HL-60 (cell line): Measurements from ENCODE around the gene TOPORS.

Experiments used
- CTCF ChIP-seq: IDR thresholded peaks from one replicate; pipeline ENCODE4 v1.5.1; 2011; ENCODE audit warnings: low read length, control low read depth, inconsistent platforms; ENCODE audit not compliant: insufficient read depth
- POLR2AphosphoS5 ChIP-seq: IDR thresholded peaks from 2 replicates; pipeline ENCODE4 v1.6.1; 2012; ENCODE audit warnings: low read depth
- REST ChIP-seq: IDR thresholded peaks from 2 replicates; pipeline ENCODE4 v1.6.1; 2012; ENCODE audit warnings: low read depth; ENCODE audit not compliant: insufficient replicate concordance

- TF ChIP-seq CTCF (no peak), REST (no peak), POLR2AphosphoS5 (no peak)
Measured at GRCh38 chr9:32526707-32527048, 25.7 kb downstream of the TOPORS start.
